ENCODE measurements around the gene AIF1L.

Gene AIF1L

DNA sequence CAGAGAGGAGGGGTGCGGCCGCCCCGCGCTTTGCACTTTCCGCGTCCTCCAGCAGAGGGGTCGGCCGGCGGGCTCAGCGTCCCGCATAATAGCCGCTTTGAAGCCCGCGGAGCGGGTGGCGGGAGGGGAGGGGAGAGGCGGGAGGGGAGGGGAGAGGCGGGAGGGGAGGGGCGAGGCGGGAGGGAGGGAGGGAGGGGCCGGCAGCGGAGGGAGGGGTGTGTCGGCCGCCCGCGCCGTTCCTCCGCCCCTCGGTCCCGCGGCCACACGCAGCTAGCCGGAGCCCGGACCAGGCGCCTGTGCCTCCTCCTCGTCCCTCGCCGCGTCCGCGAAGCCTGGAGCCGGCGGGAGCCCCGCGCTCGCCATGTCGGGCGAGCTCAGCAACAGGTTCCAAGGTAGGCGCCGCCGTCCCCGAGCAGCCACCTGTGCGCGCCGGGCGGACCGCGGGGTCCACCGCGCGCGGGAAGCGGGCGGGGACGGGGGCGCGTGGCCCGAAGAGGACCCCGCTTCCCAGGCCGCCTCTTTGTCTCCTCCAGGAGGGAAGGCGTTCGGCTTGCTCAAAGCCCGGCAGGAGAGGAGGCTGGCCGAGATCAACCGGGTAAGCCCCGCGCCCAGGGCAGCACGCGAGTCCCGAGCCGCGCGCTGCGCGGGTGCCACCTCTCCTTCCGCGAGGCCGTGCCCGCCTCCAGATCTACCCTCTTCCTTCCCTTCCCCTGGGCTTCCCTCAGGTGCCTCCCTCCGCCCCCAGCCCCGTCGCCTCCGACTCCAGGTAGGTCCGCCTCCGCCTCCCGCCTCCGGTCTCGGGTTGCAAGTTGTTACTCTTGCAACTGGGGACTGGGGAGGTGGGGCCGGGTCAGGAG lies at the start of gene AIF1L:
Gene AIF1L, plus strand, starts transcription at position 263 of the 857 bp plus-strand sequence. Its CDS starts 99 bp downstream, at position 362.
- DNase-seq (ENCODE audit: low read depth, low spot score): peak; percentile 87

DNA sequence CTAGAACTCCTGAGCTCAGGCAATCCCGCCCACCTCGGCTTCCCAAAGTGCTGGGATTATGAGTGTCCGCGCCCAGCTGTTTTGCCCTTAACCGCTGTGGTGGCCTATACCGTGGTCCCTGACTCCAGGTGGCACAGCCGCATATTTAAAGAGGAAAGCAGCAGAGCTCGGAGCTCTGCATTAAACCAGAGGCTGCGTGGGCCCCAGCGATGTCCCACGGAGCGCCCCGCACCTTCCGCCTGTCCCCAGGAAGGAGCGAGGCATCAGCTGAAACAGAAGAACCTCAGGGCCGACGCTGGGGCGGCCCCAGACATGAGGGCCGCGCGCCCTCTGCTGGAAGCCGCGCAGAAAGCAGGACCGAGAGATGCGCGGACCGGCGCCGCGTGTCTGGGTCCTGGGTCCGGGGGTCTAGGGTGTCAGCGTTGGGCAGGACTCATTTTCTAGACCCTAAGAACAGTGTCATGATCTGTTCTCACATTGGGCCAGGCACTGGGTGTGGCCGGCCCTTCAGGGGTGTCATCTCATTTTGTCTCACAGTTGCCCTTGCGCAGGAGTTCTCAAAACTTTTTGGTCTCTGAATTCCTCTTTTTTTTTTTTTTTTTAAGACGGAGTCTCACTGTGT lies 49.6 kb upstream of the AIF1L start:
- DNase-seq (ENCODE audit: low read depth, low spot score): peak; percentile 89

DNA sequence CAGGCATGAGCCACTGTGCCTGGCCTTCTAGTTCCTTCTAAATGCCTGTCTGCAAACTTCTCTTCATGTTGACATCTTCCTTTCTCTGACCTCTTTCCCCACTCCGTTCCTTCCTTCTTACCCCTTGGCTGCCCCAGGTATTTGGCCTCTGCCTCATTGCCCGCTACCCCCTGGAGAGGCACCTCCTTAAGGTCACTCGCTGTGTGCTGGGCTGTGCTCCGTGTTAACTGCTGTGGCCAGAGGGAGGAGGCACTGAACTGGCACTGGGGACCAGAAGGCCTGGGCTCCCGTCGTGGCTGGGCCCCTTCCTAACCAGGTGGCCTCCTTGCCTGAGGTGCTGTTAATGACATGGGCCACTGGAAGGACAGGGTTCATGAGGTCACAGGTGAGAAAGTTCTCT lies 48.0 kb upstream of the AIF1L start:
- no peak for DNase-seq (ENCODE audit: low read depth, low spot score)

DNA sequence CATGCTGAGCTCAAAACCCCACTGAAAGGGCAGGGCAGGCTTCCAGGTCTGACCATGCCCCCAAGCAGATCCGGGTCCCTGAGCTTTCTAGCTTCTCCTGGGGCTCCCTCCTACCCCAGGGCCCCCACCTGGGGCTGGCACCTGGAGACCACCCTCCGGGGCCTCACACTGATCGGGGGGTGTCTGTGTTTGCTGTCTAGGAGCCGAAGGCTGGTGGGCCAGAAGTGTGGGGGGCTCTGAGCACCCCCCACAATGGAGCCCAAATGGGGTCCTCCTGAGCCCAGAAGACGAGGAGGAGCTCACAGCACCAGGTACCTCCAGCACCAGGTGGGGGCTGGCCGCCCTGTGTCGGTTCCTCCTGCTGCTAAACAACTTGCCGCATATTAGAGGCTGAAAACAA lies 47.5 kb upstream of the AIF1L start:
- DNase-seq (ENCODE audit: low read depth, low spot score): no peak

DNA sequence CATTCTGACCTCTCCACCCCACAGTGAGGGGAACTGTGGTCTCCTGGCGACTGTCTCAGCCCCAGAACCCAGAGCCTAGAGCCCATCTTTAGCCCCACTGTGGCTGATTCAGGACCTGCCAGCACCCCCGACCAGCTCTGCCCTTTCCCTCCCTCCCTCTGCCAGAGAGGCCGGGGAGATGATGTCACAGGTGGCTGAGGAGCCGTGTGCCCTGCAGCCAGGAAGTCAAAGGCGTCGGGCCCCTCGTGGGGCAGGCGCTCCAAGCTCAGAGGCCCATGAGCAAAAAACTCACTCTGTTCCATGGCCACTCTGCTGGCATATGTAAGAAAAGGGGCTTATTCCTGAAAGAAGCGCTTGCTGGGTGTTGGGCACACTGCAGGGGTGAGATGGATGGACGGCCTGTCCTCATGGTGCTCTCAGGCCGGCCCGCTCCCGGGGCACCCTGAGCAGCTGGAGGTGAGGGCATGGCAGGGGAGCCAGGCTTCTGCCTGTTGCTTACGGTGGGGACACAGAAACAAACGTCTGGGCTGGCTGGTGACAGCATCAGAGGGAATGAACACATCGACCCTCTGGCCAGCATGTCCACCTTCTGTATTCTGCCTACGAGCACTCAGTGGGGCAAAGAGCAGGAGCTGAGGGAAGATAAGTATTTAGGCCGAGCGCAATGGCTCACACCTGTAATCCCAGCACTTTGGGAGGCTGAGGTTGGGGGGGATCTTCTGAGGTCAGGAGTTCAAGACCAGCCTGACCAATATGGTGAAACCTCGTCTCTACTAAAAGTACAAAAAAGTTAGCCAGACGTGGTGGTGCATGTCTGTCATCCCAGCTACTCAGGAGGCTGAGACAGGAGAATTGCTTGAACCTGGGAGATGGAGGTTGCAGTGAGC lies 46.3 kb upstream of the AIF1L start:
- DNase-seq (ENCODE audit: low read depth, low spot score): peak; percentile 25

DNA sequence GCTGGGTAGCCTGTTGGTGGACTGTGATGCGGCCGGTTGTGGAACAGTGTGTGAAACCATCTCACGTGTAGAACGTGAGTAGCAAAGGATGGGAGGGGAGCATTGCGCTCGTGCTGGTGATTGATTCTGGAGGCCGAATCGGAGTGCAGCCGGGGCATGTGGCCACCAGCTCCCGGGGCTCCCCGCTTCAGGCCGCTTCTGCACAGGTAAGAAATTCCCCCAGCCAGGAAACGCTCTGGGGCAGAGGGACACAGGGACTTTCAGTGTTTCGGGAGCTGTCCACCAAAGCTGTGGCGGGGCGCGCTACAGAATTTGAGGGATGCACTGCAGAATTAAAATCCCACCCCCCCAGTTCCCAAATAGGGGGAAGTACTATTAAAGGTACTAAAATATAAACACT lies 45.5 kb upstream of the AIF1L start:
- no peak for DNase-seq (ENCODE audit: low read depth, low spot score)

DNA sequence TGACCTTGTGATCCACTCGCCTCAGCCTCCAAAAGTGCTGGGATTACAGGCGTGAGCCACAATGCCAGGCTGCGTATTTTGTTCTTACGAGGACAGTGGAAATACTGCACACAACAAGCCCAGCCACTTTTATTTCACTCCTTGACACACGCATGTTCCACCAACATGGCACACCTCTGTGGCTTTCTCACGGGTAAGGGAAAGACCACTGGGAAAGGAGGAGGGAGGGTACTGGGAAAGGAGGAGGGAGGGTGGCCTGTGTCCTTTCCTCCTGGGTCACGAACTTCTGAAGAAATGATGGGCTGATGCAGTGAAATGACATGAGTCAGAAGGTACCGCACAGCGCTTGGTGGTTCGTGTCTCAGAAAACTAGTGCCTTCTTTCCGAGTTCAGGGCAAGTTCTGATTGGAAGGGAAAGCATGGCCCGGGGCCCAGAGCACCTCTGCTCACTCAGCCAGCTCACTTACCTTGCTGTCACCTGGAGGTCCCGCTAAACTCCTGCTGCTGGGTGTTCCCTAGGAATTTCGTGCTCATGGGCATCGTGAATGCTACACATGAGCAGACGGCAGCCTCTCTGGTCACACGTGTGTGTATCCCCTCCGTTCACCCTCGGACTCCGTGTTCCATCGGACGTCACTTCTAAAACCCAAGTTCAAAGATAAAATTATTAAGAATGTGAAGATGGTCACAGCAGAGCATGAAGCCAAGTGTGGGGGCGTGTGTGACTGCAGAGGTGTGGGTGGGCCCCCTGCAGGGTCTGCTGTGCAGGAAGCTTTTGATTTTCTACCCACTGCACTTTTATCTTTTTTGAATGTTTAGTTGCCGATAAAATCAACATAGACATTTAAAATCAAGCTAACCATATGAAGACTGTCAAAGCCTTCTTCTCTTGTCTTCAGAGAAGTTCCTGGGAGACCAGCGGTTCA lies 44.5 kb upstream of the AIF1L start:
- no peak for DNase-seq (ENCODE audit: low read depth, low spot score)

DNA sequence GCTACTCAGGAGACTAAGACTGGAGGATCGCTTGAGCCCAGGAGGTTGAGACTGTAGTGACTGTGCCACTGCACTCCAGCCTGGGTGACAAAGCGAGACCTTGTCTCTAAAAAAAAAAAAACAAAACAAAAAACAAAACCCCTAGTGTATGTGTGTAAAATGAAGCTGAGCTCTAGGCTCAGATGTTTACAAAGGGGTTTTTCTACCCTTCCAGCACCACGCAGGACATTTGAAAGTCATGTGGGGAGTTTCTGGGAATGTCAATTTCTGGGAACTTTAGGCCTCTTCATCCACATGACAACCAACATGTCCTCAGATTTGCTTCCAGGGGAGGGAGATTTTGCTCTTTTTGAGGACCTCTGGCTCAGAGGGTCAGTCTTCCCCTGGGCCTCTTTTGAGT lies 42.4 kb upstream of the AIF1L start:
- no peak for DNase-seq (ENCODE audit: low read depth, low spot score)

DNA sequence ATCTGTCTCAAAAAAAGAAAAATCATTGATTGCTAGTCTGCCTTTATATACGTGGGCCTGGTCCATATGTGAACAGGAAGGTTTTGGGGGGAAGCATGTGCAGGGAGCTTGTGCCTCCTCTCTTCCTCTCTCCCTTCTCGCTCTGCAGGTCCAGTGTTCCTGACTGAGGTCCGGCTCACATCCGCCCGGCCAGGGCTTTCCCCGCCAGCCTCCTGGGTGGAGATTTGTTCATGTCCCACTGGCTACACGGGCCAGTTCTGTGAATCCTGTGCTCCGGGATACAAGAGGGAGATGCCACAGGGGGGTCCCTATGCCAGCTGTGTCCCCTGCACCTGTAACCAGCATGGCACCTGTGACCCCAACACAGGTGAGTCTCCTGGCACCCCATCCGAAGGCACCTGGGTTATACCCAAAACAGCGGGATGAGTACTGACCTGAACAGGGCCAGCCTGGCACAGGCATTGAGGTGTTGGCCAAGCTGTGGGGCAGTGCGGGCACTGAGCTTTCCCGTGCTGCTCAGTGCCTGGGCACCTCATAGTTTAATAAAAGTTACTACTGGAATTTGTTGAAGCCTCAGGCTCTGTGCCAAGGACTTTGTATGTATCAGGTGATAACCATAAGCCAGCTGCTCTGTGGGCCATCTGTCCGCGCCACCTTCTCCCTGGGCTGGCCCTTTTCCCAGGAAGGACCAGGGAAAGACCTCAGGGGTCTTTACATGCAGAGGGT lies 39.4 kb upstream of the AIF1L start:
- DNase-seq (ENCODE audit: low read depth, low spot score): no peak

DNA sequence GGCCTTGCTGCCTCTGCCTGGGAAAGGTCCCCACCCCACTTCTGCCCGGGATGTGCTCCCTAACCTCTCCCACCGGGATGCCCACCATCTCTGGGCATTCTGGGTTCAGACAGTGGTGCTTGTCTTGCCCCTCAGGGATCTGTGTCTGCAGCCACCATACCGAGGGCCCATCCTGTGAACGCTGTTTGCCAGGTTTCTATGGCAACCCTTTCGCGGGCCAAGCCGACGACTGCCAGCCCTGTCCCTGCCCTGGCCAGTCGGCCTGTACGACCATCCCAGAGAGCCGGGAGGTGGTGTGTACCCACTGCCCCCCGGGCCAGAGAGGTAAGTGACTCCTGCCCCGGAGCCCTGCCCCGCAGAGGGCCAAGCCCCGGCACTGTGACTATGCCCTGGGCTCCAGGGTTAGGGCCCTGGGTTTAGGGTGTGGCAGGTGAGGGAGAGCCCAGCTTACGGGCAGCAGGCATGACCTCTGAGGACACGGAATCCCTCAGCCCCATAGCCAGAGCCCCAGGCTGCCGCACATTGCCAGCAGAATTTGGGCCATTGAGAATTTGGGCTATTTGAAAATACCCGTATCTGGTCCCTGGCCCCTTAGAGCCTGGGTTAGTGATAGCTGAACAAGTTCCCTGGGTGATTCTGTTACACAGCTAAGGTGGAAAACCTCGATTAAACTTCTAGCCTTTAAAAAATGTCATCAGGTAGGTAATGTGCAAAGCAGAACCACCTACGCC lies 35.3 kb upstream of the AIF1L start:
- DNase-seq (ENCODE audit: low read depth, low spot score): no peak

DNA sequence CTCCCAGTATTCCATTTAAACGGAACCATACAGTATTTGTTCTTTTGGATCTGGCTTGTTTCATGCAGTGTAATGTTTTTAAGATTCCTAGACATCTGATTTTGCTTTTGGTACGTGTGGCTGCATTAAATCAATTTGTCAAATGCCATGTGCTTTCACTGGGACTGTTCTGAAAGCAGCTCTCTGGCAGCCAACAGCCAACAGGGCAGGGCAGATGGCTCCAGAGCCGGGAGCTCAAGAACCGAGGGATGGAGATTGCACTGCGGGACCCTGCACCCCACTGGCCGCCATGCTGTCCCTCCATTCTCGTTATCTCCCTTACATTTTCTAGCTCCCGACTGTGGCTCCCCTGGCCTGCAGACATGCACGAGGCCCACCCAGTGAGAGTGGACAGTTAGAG lies 33.4 kb upstream of the AIF1L start:
- no peak for DNase-seq (ENCODE audit: low read depth, low spot score)

DNA sequence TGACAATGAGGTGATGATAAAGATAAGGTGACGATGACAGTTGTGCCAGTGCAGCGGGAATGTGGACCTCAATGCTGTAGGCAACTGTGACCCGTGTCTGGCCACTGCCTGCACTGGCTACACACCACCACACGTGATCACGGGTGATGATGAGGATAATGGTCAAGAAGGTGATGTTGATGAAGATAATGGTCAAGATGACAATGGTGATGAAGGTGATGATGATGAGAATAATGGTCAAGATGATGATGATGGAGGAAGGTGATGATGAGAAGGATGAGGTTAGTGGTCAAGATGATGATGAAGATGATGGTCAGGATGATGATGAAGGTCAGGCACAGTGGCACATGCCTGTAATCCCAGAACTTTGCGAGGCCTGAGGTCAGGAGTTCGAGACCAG lies 30.7 kb upstream of the AIF1L start:
- no peak for DNase-seq (ENCODE audit: low read depth, low spot score)

DNA sequence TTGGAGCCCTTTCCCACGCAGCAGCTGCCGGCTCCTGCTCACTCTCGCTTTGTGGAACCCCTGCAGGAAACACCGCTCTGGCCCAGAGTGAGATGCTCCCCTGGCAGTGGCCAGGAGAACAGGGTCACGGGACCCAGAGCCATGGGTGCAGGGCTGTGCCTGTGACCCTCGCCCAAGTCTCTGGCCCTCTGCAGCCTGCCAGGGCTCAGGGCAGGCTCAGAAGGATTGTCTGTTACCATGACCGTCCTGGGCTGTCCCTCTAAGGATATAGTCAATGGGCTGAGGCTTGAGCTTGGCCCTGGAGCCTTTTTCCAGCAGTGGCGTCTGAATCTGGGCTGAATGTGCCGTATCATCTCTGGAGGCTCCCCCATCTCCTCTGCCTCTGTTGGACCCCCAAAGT lies 28.7 kb upstream of the AIF1L start:
- DNase-seq (ENCODE audit: low read depth, low spot score): no peak

DNA sequence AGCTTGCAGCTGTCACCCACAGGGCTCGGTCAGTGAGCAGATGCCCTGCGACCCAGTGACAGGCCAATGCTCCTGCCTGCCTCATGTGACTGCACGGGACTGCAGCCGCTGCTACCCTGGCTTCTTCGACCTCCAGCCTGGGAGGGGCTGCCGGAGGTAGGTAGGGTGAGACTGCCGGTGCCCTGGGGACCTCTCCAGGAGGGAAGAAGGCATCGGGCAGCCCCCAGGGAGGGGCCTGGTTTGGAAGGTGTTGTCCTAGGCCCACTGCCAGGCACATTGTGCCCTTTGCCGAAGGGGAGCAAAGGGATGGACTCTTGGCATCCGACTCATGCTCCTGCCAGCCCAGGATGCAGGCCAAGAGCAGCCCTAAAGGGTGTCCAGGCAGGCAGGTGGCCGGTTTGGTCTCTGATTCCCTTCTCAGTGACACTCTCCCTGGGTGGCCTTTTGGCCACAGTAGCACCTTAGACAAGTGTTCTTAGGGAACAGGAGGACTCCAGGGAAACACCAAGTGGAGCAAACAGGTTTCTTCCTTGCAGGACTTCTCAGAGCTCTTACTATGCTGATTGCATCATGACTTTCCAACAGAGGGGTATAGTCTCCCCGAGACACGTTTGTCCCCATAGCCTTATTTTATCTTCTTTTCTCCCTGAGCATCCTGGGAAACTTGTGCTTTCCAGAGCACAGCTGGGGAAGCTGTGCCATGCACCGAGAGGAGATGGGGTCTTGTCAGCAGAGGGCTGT lies 28.1 kb upstream of the AIF1L start:
- DNase-seq (ENCODE audit: low read depth, low spot score): no peak

DNA sequence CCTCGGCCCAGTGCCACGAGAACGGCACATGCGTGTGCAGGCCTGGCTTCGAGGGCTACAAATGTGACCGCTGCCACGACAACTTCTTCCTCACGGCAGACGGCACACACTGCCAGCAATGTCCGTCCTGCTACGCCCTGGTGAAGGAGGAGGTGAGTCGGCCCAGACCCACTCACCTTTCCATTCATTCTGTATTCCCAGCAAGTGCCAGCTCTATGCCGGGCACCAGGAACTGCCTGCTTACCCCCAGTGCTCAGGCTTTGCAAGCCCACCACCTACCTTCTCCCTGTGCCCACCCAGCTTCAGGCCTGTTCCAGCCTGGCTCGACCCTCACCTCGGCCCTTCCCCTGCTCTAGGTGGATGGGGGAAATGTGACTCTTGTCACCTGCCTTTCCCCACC lies 26.6 kb upstream of the AIF1L start:
- DNase-seq (ENCODE audit: low read depth, low spot score): no peak

DNA sequence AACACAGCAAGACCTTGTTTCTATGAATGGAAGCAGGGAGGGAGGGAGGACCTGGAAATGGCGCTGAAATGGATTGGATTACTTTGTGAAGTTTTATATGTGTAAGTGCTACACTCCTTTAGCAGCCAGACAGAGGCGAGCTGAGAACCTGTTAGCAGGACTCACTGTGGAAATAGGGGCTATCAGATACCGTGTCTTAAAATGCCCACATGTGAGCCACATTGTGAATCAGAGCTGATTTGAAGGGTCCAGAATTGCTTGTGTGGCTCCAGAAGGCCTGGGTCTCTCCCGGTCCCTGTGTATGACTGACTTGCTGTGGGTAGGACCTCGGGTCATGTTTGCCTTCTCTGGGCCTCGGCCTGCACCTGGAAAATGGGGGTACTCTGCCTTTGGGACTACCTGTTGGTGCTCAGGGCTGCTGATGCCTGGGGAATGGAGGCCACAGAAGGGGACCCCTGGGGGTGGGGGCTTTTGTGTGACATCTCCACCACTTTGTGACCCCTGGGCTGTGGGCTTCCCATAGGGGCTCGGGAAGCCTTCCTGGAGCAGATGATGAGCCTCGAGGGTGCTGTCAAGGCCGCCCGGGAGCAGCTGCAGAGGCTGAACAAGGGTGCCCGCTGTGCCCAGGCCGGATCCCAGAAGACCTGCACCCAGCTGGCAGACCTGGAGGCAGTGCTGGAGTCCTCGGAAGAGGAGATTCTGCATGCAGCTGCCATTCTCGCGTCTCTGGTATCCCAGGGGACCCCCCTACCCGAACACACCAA lies 24.0 kb upstream of the AIF1L start:
- no peak for DNase-seq (ENCODE audit: low read depth, low spot score)

DNA sequence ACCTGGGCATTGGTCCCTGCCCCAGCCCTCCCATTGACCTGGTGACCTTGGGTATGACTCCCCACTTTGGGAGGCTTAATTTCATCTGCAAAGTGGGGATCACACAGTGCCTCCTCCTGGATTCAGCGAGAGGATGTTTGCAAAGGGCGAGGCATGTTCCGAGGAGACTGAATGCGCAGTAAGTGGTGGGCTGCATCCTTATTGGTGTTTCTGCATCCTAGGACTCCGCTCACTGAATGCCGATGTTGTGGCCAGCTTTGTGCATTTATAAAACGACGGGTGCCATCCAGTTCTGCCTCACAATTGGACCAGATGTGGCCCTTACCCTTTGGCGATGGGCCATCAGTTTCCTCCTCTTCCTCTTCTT lies 23.5 kb upstream of the AIF1L start:
- no peak for DNase-seq (ENCODE audit: low read depth, low spot score)

All from ELF-1 (cell line).